Tibial artery (tissue), 4 donors: ENCODE results near the gene RPS29.

Source experiments
- DNase-seq, 2 donors: peaks; one replicate each; pipeline ENCODE4 v3.0.0-alpha.2; 2019
- H3K27ac ChIP-seq, 2 donors: fragments of 200-600 bp; sonication (generic) in 1 of 2; 1 replicate in 1 of 2; 2 replicates in 1 of 2; pipeline ENCODE4 v1.5.1; 2018 to 2019; ENCODE audit warnings: mild to moderate bottlenecking in 1 of 2
- H3K27me3 ChIP-seq, 2 donors: fragments of 200-600 bp; sonication (generic) in 1 of 2; one replicate each; pipeline versions ENCODE4 v1.5.1 to v1.6.0; 2016 to 2019
- H3K36me3 ChIP-seq, 3 donors: fragments of 200-600 bp; sonication (generic) in 2 of 3; one replicate each; pipeline ENCODE4 v1.5.1; 2016 to 2019; ENCODE audit warnings: mild to moderate bottlenecking in 2 of 3
- H3K4me1 ChIP-seq, 4 donors: fragments of 200-600 bp; sonication (generic) in 2 of 4; 1 replicate in 3 of 4; 2 replicates in 1 of 4; pipeline ENCODE4 v1.5.1; 2016 to 2019
- H3K4me3 ChIP-seq, 2 donors: fragments of 200-600 bp; sonication (generic) in 1 of 2; 1 replicate in 1 of 2; 2 replicates in 1 of 2; pipeline ENCODE4 v1.5.1; 2018 to 2019; ENCODE audit warnings: mild to moderate bottlenecking in 2 of 2
- H3K9me3 ChIP-seq, 3 donors: fragments of 200-600 bp; sonication (generic) in 1 of 3; one replicate each; pipeline ENCODE4 v1.5.1; 2016 to 2019
- CTCF ChIP-seq, 2 experiments: fragments of 200-600 bp in 1 of 2; fragments of 450-650 bp in 1 of 2; IDR thresholded peaks; one replicate each; pipeline ENCODE4 v1.5.1; 2017 to 2019; ENCODE audit warnings: antibody characterized with exemption in 2 of 2, mild to moderate bottlenecking in 1 of 2, moderate library complexity in 1 of 2
- intact Hi-C: fragments of 100-400 bp; cut with DNase I; formaldehyde crosslinking; loops from one replicate; pipeline ENCODE4 v1.15.0; 2023; ENCODE audit warnings: low total_unique reads

Gene RPS29

GRCh38 chr14:49582113-49582977 is 3.8 kb downstream of the RPS29 start:
- Histone ChIP-seq H3K9me3 (no peaks in the 10 kb centered on the region), H3K4me1 (peaks cover 0 to 25% (median 16%) of the 10 kb centered on the region in 4 donors), H3K27me3 (no peaks in the 10 kb centered on the region), H3K4me3 (no peak overlapping the region), H3K27ac (no peak overlapping the region), H3K36me3 (peaks cover 7 to 35% (median 25%) of the 10 kb centered on the region in 3 donors)
- DNase-seq: no peak
- no peak for TF ChIP-seq CTCF (IDR thresholded peaks at IDR 0.05)
- intact Hi-C loops: no loop called here

- intact Hi-C loops: no loop called here
- Histone ChIP-seq H3K27me3 (no peaks in the 10 kb centered on the region), H3K9me3 (no peaks in the 10 kb centered on the region), H3K4me1 (peaks cover 0 to 25% (median 16%) of the 10 kb centered on the region in 4 donors), H3K4me3 (no peak overlapping the region), H3K36me3 (peaks cover 7 to 44% (median 33%) of the 10 kb centered on the region in 3 donors), H3K27ac (no peak overlapping the region)
- no peak for TF ChIP-seq CTCF (IDR thresholded peaks at IDR 0.05)
- DNase-seq: no peak
Observed at GRCh38 chr14:49581209-49582112, 4.7 kb downstream of the RPS29 start.

GRCh38 chr14:49579841-49580240 is 6.3 kb downstream of the RPS29 start:
- intact Hi-C loops: no loop called here
- peaks cover 7 to 52% (median 38%) of the 10 kb centered on the region in 3 donors for H3K36me3 ChIP-seq

GRCh38 chr14:49578141-49578540 is 8.0 kb downstream of the RPS29 start:
- no peaks in the 10 kb centered on the region for H3K27me3 ChIP-seq
- intact Hi-C loops: no loop called here
- H3K27ac ChIP-seq: no peak overlapping the region
- TF ChIP-seq CTCF (IDR thresholded peaks at IDR 0.05): no peak
- DNase-seq: no peak
- H3K4me3 ChIP-seq: no peak overlapping the region
- H3K4me1 ChIP-seq: peaks cover 0 to 10% (median 1%) of the 10 kb centered on the region in 4 donors
- peaks cover 5 to 45% (median 40%) of the 10 kb centered on the region in 3 donors for H3K36me3 ChIP-seq
- no peaks in the 10 kb centered on the region for H3K9me3 ChIP-seq

More at GRCh38 chr14:49579841-49580240, 6.3 kb downstream of the RPS29 start:
- Histone ChIP-seq H3K4me3 (no peak overlapping the region), H3K27ac (no peak overlapping the region), H3K9me3 (no peaks in the 10 kb centered on the region), H3K4me1 (peaks cover 0 to 18% (median 12%) of the 10 kb centered on the region in 4 donors), H3K27me3 (no peaks in the 10 kb centered on the region)
- no peak for TF ChIP-seq CTCF (IDR thresholded peaks at IDR 0.05)
- no peak for DNase-seq

GRCh38 chr14:49574038-49574437 is 12.1 kb downstream of the RPS29 start:
- Histone ChIP-seq H3K27ac (no peak overlapping the region), H3K4me3 (no peak overlapping the region), H3K36me3 (peaks cover 0 to 33% (median 33%) of the 10 kb centered on the region in 3 donors), H3K27me3 (no peaks in the 10 kb centered on the region), H3K4me1 (no peaks in the 10 kb centered on the region), H3K9me3 (no peaks in the 10 kb centered on the region)
- no peak for TF ChIP-seq CTCF (IDR thresholded peaks at IDR 0.05)
- DNase-seq: no peak
- intact Hi-C loops: no loop called here
